Mucosa of descending colon (tissue), 3 donors: ENCODE data around the gene PROM1. TPM values are rescaled to one million over a fixed set of nuclear protein-coding genes. Genes with fewer than 3 reads are reported as not detected.

Experiments
- ATAC-seq: fragments of 200-7000 bp; cut with Tn5 transposase; one replicate; pipeline ENCODE4 v1.9.1; 2020; ENCODE audit warnings: mild to moderate bottlenecking, moderate library complexity
- DNase-seq, 3 donors: peaks; one replicate each; pipeline ENCODE4 v3.0.0-alpha.2; 2020
- H3K36me3 ChIP-seq: fragments of 200-600 bp; one replicate; pipeline ENCODE4 v1.8.0; 2021; ENCODE audit warnings: low read depth, mild to moderate bottlenecking
- H3K4me1 ChIP-seq: fragments of 200-600 bp; one replicate; pipeline ENCODE4 v1.8.0; 2021; ENCODE audit warnings: low read depth, mild to moderate bottlenecking
- H3K4me3 ChIP-seq: fragments of 200-600 bp; one replicate; pipeline ENCODE4 v1.8.0; 2021; ENCODE audit warnings: mild to moderate bottlenecking
- H3K9me3 ChIP-seq: fragments of 200-600 bp; one replicate; pipeline ENCODE4 v1.8.0; 2021; ENCODE audit warnings: mild to moderate bottlenecking
- intact Hi-C, 2 donors: fragments of 100-400 bp; cut with DNase I in 1 of 2; cut with micrococcal nuclease in 1 of 2; formaldehyde crosslinking; loops; one replicate each; pipeline versions ENCODE4 v1.11.0 to v1.11.1; 2022; cut with DNase I, micrococcal nuclease
- total RNA-seq, 3 donors: library from RNA; stranded (reverse); fragmentation: NEBNext Ultra II Directional in 2 of 3; extraction: Animal tissue kit (Norgen Biotek cat#: 25700) in 2 of 3; gene quantifications; one replicate each; pipeline versions ENCODE4 v1.2.1 to v1.2.4, GENCODE V29; 2021 to 2023
- TF ChIP-seq, protein P1 (sequence below): fragments of 200-600 bp; IDR thresholded peaks from one replicate; pipeline ENCODE4 v1.8.0; 2022; ENCODE audit warnings: antibody characterized with exemption, mild to moderate bottlenecking
- donor health status: DM: no; HTN: no; CAD: no; lungs with moderate emphysema.
- donor health status: DM: no; HTN: no; CAD: no.
- donor health status: DM: no; HTN: yes; CAD: no.

Gene PROM1
- total RNA-seq, 3 donors from 2014 or later: 52.0 to 136 (median 69.6) TPM

DNA sequence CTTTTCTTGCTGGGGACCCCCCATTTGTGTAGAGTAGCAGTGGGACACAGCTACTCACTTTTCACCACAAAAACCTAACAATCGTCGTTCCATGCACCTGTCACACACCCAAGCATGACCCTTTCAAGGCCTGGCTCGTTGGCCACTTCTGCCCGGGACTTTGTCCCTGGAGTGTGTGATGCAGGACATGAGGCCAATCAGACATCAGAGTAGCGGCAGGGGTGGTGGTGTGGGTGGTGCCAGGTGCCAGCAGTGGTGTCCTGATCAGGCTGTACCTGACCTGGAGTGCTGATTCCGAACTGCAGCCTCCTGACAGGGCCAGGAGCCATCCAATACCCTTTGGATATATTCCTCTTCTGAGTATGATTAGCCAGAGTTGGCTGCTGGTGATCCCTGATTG lies 23.1 kb upstream of the PROM1 start:
- ATAC-seq: no peak
- no peaks in the 10 kb centered on the region for H3K36me3 ChIP-seq

DNA sequence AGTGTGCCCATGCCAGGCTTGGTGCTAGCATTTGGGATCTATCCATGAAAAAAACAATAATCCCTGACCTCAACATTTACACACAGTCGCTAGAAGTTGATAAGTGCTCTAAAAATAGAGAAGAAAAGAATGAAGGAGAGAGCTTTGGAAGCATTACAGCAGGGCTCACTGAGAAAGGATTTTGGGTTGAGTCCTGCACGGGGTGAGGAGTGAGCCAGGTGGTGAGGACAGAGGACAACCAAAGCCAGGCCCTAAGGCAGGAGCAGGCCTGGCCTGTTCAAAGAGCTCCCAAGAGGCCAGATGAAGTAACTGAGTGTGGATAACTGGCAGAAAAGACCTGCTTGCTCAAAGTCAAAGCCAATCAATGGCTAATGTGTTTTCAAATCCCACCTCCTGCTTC lies 20.7 kb upstream of the PROM1 start:
- intact Hi-C loops: no loop called here
- TF ChIP-seq, protein P1, sequence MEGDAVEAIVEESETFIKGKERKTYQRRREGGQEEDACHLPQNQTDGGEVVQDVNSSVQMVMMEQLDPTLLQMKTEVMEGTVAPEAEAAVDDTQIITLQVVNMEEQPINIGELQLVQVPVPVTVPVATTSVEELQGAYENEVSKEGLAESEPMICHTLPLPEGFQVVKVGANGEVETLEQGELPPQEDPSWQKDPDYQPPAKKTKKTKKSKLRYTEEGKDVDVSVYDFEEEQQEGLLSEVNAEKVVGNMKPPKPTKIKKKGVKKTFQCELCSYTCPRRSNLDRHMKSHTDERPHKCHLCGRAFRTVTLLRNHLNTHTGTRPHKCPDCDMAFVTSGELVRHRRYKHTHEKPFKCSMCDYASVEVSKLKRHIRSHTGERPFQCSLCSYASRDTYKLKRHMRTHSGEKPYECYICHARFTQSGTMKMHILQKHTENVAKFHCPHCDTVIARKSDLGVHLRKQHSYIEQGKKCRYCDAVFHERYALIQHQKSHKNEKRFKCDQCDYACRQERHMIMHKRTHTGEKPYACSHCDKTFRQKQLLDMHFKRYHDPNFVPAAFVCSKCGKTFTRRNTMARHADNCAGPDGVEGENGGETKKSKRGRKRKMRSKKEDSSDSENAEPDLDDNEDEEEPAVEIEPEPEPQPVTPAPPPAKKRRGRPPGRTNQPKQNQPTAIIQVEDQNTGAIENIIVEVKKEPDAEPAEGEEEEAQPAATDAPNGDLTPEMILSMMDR: no peak
- H3K9me3 ChIP-seq: no peaks in the 10 kb centered on the region
- no peaks in the 10 kb centered on the region for H3K36me3 ChIP-seq
- no peak overlapping the region for H3K4me3 ChIP-seq
- no peak for DNase-seq
- no peaks in the 10 kb centered on the region for H3K4me1 ChIP-seq
- ATAC-seq: no peak

More for the DNA sequence above, 23.1 kb upstream of the PROM1 start:
- DNase-seq: no peak
- no peak overlapping the region for H3K4me3 ChIP-seq
- TF ChIP-seq, protein P1: no peak
- intact Hi-C loops: no loop called here
- no peaks in the 10 kb centered on the region for H3K4me1 ChIP-seq
- H3K9me3 ChIP-seq: no peaks in the 10 kb centered on the region

GRCh38 chr4:16102356-16102755 lies 18.5 kb upstream of the PROM1 start:
- Histone ChIP-seq H3K9me3 (no peaks in the 10 kb centered on the region), H3K4me3 (no peak overlapping the region), H3K4me1 (no peaks in the 10 kb centered on the region), H3K36me3 (no peaks in the 10 kb centered on the region)
- intact Hi-C loops: no loop called here
- no peak for DNase-seq
- ATAC-seq: no peak
- TF ChIP-seq, protein P1: no peak

- no peak for ATAC-seq
Measured at GRCh38 chr4:16100833-16101232, 17.0 kb upstream of the PROM1 start.

DNA sequence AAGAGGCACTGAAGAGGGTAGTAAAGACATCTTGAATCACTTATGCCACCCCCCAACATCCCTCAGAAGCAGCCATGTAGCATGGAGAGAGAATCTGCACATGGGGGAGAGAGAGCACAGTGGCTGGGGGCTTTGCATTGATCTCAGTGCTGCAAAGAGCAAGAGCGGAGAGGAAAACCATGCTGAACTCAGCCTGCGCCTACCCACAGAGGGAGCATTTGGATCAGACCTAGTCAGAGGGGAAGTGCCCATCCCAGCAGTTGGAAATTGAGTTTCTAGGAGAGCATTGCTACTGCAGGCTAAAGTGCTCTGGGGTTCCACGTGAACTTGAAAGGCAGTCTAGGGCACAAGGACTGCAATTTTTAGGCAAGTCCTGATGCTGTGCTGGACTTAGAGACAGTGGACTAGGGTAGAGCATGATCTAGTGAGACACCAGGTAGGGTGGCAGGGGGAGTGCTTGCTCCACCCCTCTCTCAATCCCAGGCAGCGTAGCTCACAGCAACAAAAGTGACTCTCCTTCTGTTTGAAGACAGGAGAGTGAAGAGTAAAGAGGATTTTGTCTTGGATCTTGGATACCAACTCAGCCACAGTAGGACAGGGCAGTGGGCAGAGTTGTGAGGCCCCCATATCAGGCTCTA lies 9.0 kb upstream of the PROM1 start:
- Histone ChIP-seq H3K4me3 (no peak overlapping the region), H3K4me1 (peaks cover 3% of the 10 kb centered on the region), H3K9me3 (no peaks in the 10 kb centered on the region), H3K36me3 (no peaks in the 10 kb centered on the region)
- ATAC-seq (no peak), DNase-seq (no peak)
- TF ChIP-seq, protein P1: no peak
- intact Hi-C loops: no loop called here

More at GRCh38 chr4:16100833-16101232, 17.0 kb upstream of the PROM1 start:
- no peaks in the 10 kb centered on the region for H3K36me3 ChIP-seq
- no peak overlapping the region for H3K4me3 ChIP-seq
- H3K9me3 ChIP-seq: no peaks in the 10 kb centered on the region
- TF ChIP-seq, protein P1: no peak
- no peaks in the 10 kb centered on the region for H3K4me1 ChIP-seq
- no peak for DNase-seq
- intact Hi-C loops: no loop called here
